Measurements from ENCODE around the gene ICAM4.
"Not testable (repeated sequence)": the region's sequence is repeated elsewhere in the genome, so short reads cannot be mapped to it uniquely, and the experiment has no call there.

The ICAM4 gene

GRCh38 chr19:10268071-10268470, 18.7 kb upstream of the ICAM4 start:
- DNase-seq: no peak

GRCh38 chr19:10269333-10270179, 17.2 kb upstream of the ICAM4 start:
- peak in 54 of 58 donors; percentile 5 to 86 (median 52) for DNase-seq

- DNase-seq: peak in 21 of 58 donors; percentile 5 to 35 (median 19)
Measured at GRCh38 chr19:10270180-10270615, 16.6 kb upstream of the ICAM4 start.

- peak in 22 of 58 donors; percentile 2 to 65 (median 18) for DNase-seq
Measured at GRCh38 chr19:10270616-10271394, 15.9 kb upstream of the ICAM4 start, which contains the start of gene ICAM1. Gene ICAM1 (plus strand): TSS chr19:10271120. CDS start chr19:10271160, 40 bp downstream.

GRCh38 chr19:10271543-10272086, 15.1 kb upstream of the ICAM4 start:
- DNase-seq: peak in 1 of 58 donors; percentile 27

GRCh38 chr19:10274589-10274988, 12.2 kb upstream of the ICAM4 start:
- DNase-seq: no peak

- DNase-seq: no peak
Measured at GRCh38 chr19:10277795-10278589, 8.8 kb upstream of the ICAM4 start.

GRCh38 chr19:10278935-10279334, 7.8 kb upstream of the ICAM4 start:
- no peak for DNase-seq

- DNase-seq: no peak
Measured at GRCh38 chr19:10279737-10280442, 6.9 kb upstream of the ICAM4 start.

GRCh38 chr19:10282043-10282442, 4.7 kb upstream of the ICAM4 start:
- not testable (repeated sequence) for DNase-seq

- no peak for DNase-seq
Measured at GRCh38 chr19:10283301-10284064, 3.3 kb upstream of the ICAM4 start.

GRCh38 chr19:10284065-10284959, 2.4 kb upstream of the ICAM4 start:
- no peak for DNase-seq

- no peak for DNase-seq
Measured at GRCh38 chr19:10284960-10285278, 1.8 kb upstream of the ICAM4 start.

- no peak for DNase-seq
Measured at GRCh38 chr19:10285393-10285792, 1.4 kb upstream of the ICAM4 start.

- DNase-seq: peak in 27 of 58 donors; percentile 8 to 62 (median 35)
Measured at GRCh38 chr19:10288662-10289166, 2.0 kb downstream of the ICAM4 start.

GRCh38 chr19:10289167-10289835, 2.5 kb downstream of the ICAM4 start:
- peak in 33 of 58 donors; percentile 11 to 86 (median 50) for DNase-seq

- peak in 37 of 58 donors; percentile 11 to 86 (median 45) for DNase-seq
Measured at GRCh38 chr19:10289836-10290356, 3.1 kb downstream of the ICAM4 start, which contains the start of gene ICAM5. Gene ICAM5 (plus strand): TSS chr19:10289952. CDS start chr19:10290044, 92 bp downstream.

Measured in anterior cingulate cortex (tissue), 58 donors.